IPS DF 6.9 (cell line): Measurements from ENCODE around the gene MAPK13.

Experiments
- DNase-seq: peaks from one replicate; pipeline ENCODE4 v3.0.0-alpha.2; 2013; ENCODE audit warnings: low read depth, low spot score
- H3K27ac ChIP-seq: one replicate; pipeline ENCODE4 v1.5.1; 2013; ENCODE audit warnings: low read length, control low read depth
- H3K27me3 ChIP-seq: 2 replicates; pipeline ENCODE4 v1.6.1; 2013; ENCODE audit warnings: mild to moderate bottlenecking, low read length; ENCODE audit not compliant: control insufficient read depth, insufficient read depth
- H3K36me3 ChIP-seq: 2 replicates; pipeline ENCODE4 v1.6.1; 2013; ENCODE audit warnings: low read length; ENCODE audit not compliant: control insufficient read depth, insufficient read depth
- H3K4me1 ChIP-seq: 2 replicates; pipeline ENCODE4 v1.6.1; 2013; ENCODE audit warnings: low read length; ENCODE audit not compliant: control insufficient read depth, insufficient read depth
- H3K4me3 ChIP-seq: 2 replicates; pipeline ENCODE4 v1.5.1; 2013; ENCODE audit warnings: mild to moderate bottlenecking, low read length
- H3K9me3 ChIP-seq: 2 replicates; pipeline ENCODE4 v1.6.1; 2013; ENCODE audit warnings: low read length, inconsistent platforms; ENCODE audit not compliant: control insufficient read depth, insufficient read depth
- WGBS: extraction: QIAGEN DNeasy Blood & Tissue Kit; methylation state at CpG from one replicate; pipeline ENCODE4 v1.1.7; 2013; ENCODE audit warnings: mixed read lengths, missing lambda C conversion rate; ENCODE audit not compliant: insufficient read length, insufficient coverage; 5-methylcytosine and 5-hydroxymethylcytosine counted together

MAPK13 gene

DNA sequence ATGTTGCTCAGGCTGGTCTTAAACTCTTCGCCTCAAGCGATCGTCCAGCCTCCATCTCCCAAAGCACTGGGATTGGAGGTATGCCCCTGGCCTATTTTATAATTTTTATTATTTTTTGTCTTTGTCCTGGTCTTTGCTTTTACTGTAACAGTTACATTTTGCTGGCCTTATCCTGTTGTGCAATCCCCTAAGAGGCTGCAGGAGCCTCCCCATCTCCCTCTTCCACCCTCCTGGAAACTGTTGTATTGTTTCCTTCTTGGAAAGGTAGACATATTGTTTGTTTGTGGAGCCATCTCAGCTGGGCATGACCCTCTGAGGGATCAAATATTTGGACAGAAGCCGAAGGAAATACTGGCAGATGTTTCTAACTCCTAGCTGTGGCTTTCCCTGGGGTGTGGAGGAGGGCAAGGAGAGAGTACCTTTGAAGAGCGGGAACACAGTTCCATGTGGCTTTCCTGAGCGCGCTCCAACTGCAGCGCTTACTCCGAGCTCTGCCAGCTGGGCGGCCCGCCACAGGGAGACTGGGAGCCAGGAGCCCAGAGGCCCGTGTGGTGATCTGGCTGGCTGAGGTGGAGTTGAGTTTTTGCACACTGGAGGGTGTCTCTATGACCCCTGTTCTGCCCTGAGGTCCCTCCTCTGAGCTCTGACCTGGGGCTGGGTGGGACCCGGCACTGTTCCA, 4.9 kb downstream of the MAPK13 start:
- no peak overlapping the region for H3K4me3 ChIP-seq
- peaks cover 5% of the 10 kb centered on the region; the same call in 1 of the 2 replicates for H3K4me1 ChIP-seq
- DNase-seq = no peak
- no CpG with 5 or more reads among the region's 13 CpGs for WGBS
- no peaks in the 10 kb centered on the region for H3K9me3 ChIP-seq
- no peaks in the 10 kb centered on the region for H3K36me3 ChIP-seq
- H3K27me3 ChIP-seq = no peaks in the 10 kb centered on the region
- no peak overlapping the region for H3K27ac ChIP-seq

DNA sequence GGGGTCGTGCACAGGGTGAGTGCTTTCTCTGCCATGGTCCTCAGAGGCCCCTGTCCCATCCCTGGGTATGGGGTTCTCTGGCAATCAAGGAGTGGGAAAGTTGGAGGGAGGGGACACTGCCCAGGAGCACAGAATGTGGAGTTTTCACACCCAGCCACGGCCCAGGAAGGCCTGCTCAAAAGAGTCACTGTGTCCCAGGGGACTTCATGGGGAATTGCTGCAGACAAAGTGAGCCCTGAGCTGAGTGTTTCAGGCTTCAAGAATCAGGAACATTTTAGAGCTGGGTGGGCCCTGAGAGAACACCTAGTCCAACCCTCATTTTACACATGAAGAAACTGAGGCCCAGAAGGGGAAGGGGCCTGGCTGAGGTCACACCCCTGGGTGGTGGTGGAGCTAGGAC, 5.7 kb downstream of the MAPK13 start:
- Histone ChIP-seq H3K27ac (no peak overlapping the region), H3K9me3 (no peaks in the 10 kb centered on the region), H3K4me3 (no peak overlapping the region), H3K27me3 (no peaks in the 10 kb centered on the region), H3K4me1 (peaks cover 3% of the 10 kb centered on the region; the same call in 1 of the 2 replicates), H3K36me3 (no peaks in the 10 kb centered on the region)
- no CpG with 5 or more reads among the region's 2 CpGs for WGBS
- DNase-seq = no peak

DNA sequence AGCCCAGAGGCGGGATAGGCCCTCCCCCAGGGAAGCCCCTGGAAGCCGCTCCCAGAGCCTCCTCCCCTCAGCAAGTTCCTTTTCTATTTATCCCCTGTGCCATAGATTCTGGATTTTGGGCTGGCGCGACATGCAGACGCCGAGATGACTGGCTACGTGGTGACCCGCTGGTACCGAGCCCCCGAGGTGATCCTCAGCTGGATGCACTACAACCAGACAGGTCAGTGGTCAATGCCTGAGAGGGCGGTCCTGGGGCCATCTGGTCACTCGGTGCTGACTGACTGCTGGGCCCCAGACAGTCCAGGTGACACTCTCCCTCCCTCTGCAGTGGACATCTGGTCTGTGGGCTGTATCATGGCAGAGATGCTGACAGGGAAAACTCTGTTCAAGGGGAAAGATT, 6.2 kb downstream of the MAPK13 start:
- H3K9me3 ChIP-seq = no peaks in the 10 kb centered on the region
- no peaks in the 10 kb centered on the region for H3K27me3 ChIP-seq
- no peaks in the 10 kb centered on the region for H3K36me3 ChIP-seq
- peaks cover 2% of the 10 kb centered on the region; the same call in 1 of the 2 replicates for H3K4me1 ChIP-seq
- H3K27ac ChIP-seq = no peak overlapping the region
- DNase-seq = no peak
- H3K4me3 ChIP-seq = no peak overlapping the region
- WGBS = no CpG with 5 or more reads among the region's 12 CpGs

DNA sequence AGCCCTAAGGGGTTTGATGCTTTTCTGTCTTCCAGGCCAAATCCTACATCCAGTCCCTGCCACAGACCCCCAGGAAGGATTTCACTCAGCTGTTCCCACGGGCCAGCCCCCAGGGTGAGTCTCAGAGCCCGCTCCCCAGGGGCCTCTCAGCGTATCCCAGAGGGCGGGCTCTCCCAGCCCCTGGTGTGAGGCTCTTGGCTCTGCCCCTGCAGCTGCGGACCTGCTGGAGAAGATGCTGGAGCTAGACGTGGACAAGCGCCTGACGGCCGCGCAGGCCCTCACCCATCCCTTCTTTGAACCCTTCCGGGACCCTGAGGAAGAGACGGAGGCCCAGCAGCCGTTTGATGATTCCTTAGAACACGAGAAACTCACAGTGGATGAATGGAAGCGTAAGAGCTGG, 8.4 kb downstream of the MAPK13 start:
- Histone ChIP-seq H3K27ac (no peak overlapping the region), H3K27me3 (no peaks in the 10 kb centered on the region), H3K36me3 (no peaks in the 10 kb centered on the region), H3K4me1 (0 out of 2 replicates have a peak, but pooled peaks cover 2% of the 10 kb centered on the region), H3K9me3 (no peaks in the 10 kb centered on the region), H3K4me3 (no peak overlapping the region)
- no CpG with 5 or more reads among the region's 15 CpGs for WGBS
- no peak for DNase-seq

DNA sequence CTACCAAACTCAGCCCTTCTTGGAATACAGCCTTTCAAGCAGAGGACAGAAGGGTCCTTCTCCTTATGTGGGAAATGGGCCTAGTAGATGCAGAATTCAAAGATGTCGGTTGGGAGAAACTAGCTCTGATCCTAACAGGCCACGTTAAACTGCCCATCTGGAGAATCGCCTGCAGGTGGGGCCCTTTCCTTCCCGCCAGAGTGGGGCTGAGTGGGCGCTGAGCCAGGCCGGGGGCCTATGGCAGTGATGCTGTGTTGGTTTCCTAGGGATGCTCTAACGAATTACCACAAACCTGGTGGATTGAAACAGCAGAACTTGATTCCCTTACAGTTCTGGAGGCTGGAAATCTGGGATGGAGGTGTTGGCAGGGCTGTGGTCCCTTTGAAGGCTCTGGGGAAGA, 9.1 kb downstream of the MAPK13 start:
- 0 out of 2 replicates have a peak, but pooled peaks cover 2% of the 10 kb centered on the region for H3K4me1 ChIP-seq
- DNase-seq = no peak
- no peak overlapping the region for H3K27ac ChIP-seq
- H3K36me3 ChIP-seq = no peaks in the 10 kb centered on the region
- H3K9me3 ChIP-seq = no peaks in the 10 kb centered on the region
- WGBS = no CpG with 5 or more reads among the region's 7 CpGs
- H3K27me3 ChIP-seq = no peaks in the 10 kb centered on the region
- H3K4me3 ChIP-seq = no peak overlapping the region

DNA sequence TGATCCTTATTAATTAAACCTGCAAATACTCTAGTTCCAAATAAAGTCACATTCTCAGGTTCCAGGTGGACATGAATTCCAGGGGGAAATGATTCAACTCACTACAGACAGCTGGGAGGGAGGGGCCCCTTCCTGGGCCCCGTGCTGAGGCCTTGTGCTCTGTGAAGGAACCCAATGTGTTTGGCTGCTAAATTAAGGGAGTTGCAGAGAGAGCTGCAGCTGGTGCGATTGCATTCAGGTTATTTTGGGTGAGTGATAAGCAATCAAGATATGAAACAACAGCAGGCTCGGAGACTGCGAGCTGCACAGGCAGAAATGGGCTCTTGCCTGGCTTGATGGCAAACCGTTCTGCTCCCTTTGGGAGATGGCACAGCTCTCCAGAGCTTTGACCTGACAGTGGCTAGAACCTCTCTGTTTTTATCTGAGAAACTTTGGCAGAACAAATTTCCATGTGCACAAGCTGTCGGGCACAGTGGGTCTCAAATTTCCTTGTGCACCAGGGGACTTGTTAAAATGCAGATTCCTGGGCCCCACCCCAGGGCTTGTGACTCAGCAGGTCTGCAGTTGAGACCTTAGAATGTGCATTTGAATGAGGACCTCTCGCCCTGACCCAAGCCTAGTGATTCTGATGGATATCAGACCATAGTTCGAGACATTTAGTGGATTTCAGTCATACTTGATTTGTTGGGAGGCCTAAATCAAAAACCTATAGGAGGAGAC, 9.8 kb downstream of the MAPK13 start:
- Histone ChIP-seq H3K9me3 (no peaks in the 10 kb centered on the region), H3K27ac (no peak overlapping the region), H3K36me3 (no peaks in the 10 kb centered on the region), H3K27me3 (no peaks in the 10 kb centered on the region), H3K4me3 (no peak overlapping the region), H3K4me1 (0 out of 2 replicates have a peak, but pooled peaks cover 2% of the 10 kb centered on the region)
- no CpG with 5 or more reads among the region's 8 CpGs for WGBS
- no peak for DNase-seq

DNA sequence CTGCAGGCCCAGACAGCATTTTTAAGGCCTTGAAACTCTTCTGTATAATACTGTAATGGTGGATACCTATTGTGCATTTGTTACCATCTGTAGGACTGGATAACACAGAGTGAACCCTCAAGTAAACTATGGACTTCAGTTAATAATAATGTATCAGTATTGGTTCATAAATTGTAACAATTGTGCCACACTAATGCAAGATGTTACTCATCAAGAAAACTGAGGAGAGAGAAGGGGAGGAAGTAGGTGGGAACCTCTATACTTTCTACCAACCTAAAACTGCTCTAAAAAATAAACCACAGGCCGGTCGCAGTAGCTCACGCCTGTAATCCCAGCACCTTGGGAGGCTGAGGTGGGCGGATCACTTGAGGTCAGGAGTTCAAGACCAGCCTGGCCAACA, 10.8 kb downstream of the MAPK13 start:
- Histone ChIP-seq H3K27me3 (no peaks in the 10 kb centered on the region), H3K27ac (no peak overlapping the region), H3K4me3 (no peak overlapping the region), H3K36me3 (no peaks in the 10 kb centered on the region), H3K9me3 (no peaks in the 10 kb centered on the region), H3K4me1 (0 out of 2 replicates have a peak, but pooled peaks cover 2% of the 10 kb centered on the region)
- DNase-seq = no peak
- WGBS = no CpG with 5 or more reads among the region's 4 CpGs

DNA sequence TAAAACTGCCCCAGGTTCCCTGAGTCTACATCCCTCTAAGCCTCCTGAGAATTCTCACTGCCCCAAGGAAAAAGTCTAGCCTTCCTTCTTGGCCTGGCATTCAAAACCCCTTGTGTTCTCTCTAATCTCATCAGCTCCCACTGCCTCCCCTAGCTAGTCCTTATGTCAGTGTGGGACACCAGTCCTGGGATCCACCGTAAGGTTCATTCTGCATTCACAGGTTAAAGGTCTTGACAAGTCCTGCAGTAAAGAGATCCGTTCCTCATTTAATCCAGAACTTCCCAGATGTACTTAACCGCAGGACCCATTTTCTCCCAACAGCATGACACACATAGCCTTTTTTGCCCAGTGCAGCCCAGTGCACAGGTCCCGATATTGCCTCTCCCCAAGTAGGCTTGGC, 11.6 kb downstream of the MAPK13 start:
- Histone ChIP-seq H3K4me1 (0 out of 2 replicates have a peak, but pooled peaks cover 2% of the 10 kb centered on the region), H3K36me3 (no peaks in the 10 kb centered on the region), H3K27ac (no peak overlapping the region), H3K27me3 (no peaks in the 10 kb centered on the region), H3K4me3 (no peak overlapping the region), H3K9me3 (no peaks in the 10 kb centered on the region)
- WGBS = no CpG with 5 or more reads among the region's 4 CpGs
- no peak for DNase-seq

DNA sequence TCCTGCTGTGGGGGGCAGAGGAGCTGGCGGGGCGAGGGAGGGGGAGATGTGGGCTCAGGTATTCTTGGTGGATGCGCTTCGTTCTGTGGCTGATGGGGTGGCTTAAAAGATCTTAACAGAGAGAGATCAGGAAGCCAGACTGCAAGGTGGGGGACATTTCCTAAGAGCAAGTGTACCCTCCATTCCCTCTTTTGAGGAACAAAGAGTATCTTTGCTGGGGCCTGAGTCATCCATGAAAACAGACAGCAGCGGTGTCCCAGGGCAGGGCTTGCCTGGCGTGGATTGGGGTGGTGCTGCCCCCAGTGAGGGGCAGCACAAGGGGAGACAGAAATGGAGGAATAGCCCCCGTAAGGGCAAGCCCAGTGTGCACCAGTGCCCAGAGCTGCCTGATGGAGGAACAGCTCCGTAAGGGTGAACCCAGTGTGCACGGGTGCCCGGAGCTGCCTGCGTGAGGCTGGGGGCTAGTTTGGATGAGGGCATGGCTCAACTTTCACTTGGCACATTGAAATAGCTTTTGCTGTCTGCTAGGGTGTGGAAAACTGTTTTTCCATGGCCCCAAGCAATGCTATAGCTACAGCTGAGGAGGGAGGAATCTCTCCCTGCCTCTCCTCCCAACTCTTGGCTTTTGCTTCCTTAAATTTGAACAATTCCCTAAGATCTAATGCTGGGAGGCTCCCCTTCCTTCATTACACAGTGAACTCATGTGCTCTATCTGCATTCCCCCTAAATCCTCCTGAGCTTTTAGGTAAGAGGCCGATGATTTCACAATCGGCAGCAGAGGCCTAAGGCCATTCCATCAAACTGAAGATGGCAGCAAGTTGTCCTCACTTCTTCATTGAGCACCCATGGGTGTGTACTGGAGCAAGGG, 12.9 kb downstream of the MAPK13 start:
- no peak overlapping the region for H3K27ac ChIP-seq
- no peak overlapping the region for H3K4me3 ChIP-seq
- 0 out of 2 replicates have a peak, but pooled peaks cover 2% of the 10 kb centered on the region for H3K4me1 ChIP-seq
- no peaks in the 10 kb centered on the region for H3K9me3 ChIP-seq
- H3K27me3 ChIP-seq = no peaks in the 10 kb centered on the region
- WGBS = no CpG with 5 or more reads among the region's 13 CpGs
- no peak for DNase-seq
- no peaks in the 10 kb centered on the region for H3K36me3 ChIP-seq

DNA sequence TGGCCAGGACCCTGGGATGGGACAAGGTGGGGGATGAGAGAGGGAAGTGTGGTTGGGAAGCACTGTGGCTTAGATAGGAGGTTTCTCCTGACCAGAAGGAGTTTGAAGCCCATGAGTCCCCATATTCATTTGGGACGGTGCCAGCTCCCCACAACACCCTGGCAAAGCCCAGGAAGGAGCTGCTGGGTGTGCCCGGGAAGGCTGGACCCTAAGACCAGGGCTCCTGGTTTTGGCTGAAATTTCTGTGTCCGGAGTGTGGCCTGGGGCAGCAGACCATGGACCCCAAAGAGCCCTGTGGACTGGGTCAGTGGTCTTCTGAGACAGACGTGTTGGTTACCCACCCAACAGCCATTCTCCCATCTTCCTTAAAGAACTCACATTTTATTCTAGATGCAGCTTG, 15.2 kb downstream of the MAPK13 start:
- H3K4me1 ChIP-seq = no peaks in the 10 kb centered on the region
- H3K27ac ChIP-seq = no peak overlapping the region
- no peaks in the 10 kb centered on the region for H3K9me3 ChIP-seq
- H3K36me3 ChIP-seq = no peaks in the 10 kb centered on the region
- no CpG with 5 or more reads among the region's 4 CpGs for WGBS
- no peak for DNase-seq
- H3K27me3 ChIP-seq = no peaks in the 10 kb centered on the region
- no peak overlapping the region for H3K4me3 ChIP-seq
